ENCODE measurements around the gene EFCAB8.

EFCAB8 gene

DNA sequence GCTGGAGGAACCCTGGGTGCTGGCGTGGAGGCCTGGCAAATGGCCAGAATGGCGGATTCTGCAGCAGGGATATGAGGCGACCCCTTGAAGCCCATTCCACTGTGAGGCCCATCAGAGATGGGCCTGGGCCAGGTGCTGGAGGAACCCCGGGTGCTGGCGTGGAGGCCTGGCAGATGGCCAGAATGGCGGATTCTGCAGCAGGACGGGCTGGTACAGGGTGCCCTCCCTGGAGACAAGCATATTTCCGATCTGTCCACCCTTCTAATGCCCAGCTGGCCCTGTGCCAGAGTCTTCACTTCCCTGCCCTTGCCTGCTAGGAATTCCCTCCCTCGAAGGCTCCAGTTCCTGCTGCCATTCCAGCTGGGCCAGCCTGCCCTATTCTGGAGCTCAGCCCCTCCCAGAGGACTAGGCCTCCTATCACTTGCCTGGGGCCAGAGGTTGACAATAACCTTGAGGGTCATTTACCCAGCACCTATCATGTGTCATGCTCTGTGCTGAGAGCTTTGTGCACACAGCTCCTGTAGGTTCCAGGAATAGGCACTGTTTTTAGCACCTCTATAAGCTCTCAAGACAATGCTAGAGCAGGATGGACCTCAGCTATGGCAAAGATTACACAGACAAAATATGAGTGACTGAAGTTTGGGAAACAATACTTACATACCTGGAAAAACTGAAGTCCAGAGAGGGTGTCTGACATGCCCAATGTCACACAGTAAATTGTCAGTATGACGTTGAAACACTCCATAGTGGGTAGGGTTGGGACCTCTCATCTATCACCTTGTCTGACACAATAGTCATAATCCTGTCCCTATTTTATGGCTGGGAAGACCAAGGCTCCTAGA lies 124.1 kb downstream of the EFCAB8 start:
- no peak for DNase-seq (ENCODE audit: low read depth)

GRCh38 chr20:32983459-32984112 lies 124.9 kb downstream of the EFCAB8 start:
- TF ChIP-seq CTCF (IDR thresholded peaks at IDR 0.05; ENCODE audit: low read depth, low read length, missing control alignments), result no peak
- no peak for DNase-seq (ENCODE audit: low read depth)
- no peak overlapping the region for H3K4me3 ChIP-seq (ENCODE audit: low read depth, low read length)
- in situ Hi-C loops (cut with HindIII; ENCODE audit: low sequenced_read_pairs), result no loop called here

More for the DNA sequence above, 124.1 kb downstream of the EFCAB8 start:
- no peak overlapping the region for H3K4me3 ChIP-seq (ENCODE audit: low read depth, low read length)
- in situ Hi-C loops (cut with HindIII; ENCODE audit: low sequenced_read_pairs), result no loop called here
- no peak for TF ChIP-seq CTCF (IDR thresholded peaks at IDR 0.05; ENCODE audit: low read depth, low read length, missing control alignments)

DNA sequence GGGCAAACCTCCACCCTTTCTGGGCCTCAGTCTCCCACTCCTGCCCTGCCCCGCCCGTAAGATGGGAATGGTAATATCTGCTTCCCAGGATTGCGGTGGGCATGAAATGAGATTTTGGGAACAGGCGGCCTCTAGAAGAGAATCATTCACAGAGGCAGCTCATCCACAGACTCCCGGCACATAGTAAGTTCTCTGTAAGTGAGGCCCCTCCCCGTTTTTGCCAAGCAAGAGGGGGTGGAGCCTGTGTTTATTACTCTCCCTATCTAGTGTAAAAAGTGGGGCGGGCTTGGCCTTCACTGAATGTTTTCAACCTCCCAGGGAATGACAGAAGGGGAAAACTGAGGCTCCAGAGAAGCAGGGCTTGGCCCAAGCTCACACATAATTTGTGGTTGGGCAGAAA lies 125.5 kb downstream of the EFCAB8 start:
- in situ Hi-C loops (cut with HindIII; ENCODE audit: low sequenced_read_pairs), result no loop called here
- TF ChIP-seq CTCF (IDR thresholded peaks at IDR 0.05; ENCODE audit: low read depth, low read length, missing control alignments), result no peak
- H3K4me3 ChIP-seq (ENCODE audit: low read depth, low read length), result no peak overlapping the region
- DNase-seq (ENCODE audit: low read depth), result no peak

DNA sequence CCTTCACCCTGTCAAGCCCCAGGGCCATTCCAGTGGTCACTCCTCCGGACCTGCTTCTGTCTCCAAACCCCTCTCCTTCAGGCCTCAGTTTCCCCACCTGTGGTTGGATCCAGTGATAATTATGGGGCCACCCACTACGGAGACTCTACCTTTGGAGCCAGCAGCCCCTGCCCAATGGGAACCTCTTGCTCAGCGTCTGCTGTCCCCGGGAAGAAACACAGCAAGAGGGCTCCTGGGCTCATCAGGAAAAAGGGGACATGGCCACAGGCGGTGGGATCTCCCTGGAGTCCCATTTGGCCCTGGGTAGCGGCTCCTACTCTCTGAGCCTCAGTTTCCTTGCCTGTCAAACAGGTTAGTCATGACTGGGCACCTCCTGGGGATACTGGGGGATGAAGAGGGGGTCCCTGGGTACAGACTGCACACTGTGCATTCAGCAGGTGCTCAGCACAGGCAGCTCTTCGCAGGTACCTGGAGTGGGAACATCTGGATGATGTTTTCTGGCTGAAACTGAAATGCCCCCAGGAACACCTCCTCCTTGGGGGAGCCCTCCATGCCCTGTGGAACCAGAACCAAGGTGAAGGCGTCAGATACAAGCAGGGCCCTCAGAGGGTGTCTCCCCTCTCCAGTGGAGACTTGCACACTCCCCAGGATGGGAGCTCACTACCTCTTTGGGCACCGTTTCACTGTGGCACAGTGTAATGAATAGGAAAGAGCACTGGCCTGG lies 126.1 kb downstream of the EFCAB8 start:
- H3K4me3 ChIP-seq (ENCODE audit: low read depth, low read length), result no peak overlapping the region
- no peak for TF ChIP-seq CTCF (IDR thresholded peaks at IDR 0.05; ENCODE audit: low read depth, low read length, missing control alignments)
- DNase-seq (ENCODE audit: low read depth), result no peak
- in situ Hi-C loops (cut with HindIII; ENCODE audit: low sequenced_read_pairs), result no loop called here

DNA sequence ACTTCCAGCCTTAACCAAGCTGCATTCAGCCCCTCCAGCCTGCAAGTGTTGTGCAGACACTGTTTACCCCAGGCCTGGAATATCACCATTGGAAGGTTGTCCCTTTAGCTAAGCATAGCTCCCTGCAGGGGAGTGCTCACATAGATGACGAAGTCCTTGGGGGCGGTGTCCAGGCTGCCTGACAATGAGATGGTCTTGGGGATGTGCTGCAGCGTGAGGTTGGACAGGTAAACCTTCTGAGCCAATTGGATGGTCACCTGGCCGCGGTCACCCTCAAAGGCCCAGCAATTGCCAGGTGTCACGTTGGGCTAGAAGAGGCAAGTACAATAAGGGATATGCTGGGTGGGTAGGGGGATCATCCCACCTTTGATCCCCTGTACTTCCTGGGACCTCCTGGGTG lies 126.9 kb downstream of the EFCAB8 start:
- H3K4me3 ChIP-seq (ENCODE audit: low read depth, low read length), result no peak overlapping the region
- in situ Hi-C loops (cut with HindIII; ENCODE audit: low sequenced_read_pairs), result no loop called here
- no peak for DNase-seq (ENCODE audit: low read depth)
- no peak for TF ChIP-seq CTCF (IDR thresholded peaks at IDR 0.05; ENCODE audit: low read depth, low read length, missing control alignments)

DNA sequence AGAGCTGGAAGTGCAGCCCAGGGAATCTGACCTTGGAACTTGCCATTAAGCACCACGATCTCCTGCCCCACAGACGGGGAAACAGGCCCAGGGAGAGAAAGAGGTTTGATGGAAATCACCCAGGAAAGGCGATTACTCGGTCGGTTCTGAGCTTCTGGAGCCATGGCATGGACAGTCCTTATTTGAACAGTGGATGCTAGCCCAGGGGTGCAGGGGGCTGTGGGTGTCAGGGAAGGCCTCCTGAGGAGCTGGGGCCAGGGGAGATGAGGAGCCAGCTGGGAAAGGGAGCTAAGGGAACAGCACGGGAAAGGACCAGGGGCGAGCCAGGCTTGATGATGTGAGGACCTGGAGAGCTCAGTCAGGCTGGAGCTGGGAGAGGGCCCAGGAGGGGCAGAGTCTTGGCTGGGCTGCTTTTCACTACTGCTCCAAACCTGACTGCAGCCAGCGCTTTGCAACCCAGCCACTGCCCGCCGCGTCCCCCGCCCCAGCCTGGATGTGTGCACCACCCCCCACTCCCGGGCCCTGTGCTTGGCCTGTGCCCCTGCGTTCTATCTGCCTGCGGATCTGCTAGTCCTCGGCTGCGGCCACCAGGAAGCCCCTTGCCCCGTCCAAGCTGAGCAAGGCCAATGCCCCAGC lies 127.7 kb downstream of the EFCAB8 start:
- TF ChIP-seq CTCF (IDR thresholded peaks at IDR 0.05; ENCODE audit: low read depth, low read length, missing control alignments), result no peak
- in situ Hi-C loops (cut with HindIII; ENCODE audit: low sequenced_read_pairs), result no loop called here

More for the DNA sequence above, 127.7 kb downstream of the EFCAB8 start:
- DNase-seq (ENCODE audit: low read depth), result no peak
- no peak overlapping the region for H3K4me3 ChIP-seq (ENCODE audit: low read depth, low read length)
